ENCODE results near the gene OLIG2. TPM values are rescaled to one million over a fixed set of nuclear protein-coding genes. Genes with fewer than 3 reads are reported as not detected.

The OLIG2 gene
- total RNA-seq, 4 donors from 2014 or later, result not detected

- H3K9me3 ChIP-seq, result no peaks in the 10 kb centered on the region
- whole genome bisulfite sequencing, 2 donors (ENCODE audit: low coverage in 1 of 2), result 0 to 8% methylated on average over 1 to 12 of the region's 17 CpGs
- no peak for ATAC-seq
- H3K4me1 ChIP-seq, result peaks cover 0 to 63% (median 25%) of the 10 kb centered on the region in 3 donors
- peaks cover 100% of the 10 kb centered on the region for H3K27me3 ChIP-seq
- no peaks in the 10 kb centered on the region for H3K36me3 ChIP-seq
- H3K4me3 ChIP-seq, result no peak overlapping the region
- TF ChIP-seq POLR2A (IDR thresholded peaks at IDR 0.05), result no peak
- no peak for TF ChIP-seq CTCF (IDR thresholded peaks at IDR 0.05)
- TF ChIP-seq EP300 (IDR thresholded peaks at IDR 0.05), result no peak
- TF ChIP-seq POLR2AphosphoS5 (IDR thresholded peaks at IDR 0.05), result no peak
- no peak overlapping the region for H3K27ac ChIP-seq
Observed at GRCh38 chr21:33022489-33022827, 3.3 kb upstream of the OLIG2 start.

DNA sequence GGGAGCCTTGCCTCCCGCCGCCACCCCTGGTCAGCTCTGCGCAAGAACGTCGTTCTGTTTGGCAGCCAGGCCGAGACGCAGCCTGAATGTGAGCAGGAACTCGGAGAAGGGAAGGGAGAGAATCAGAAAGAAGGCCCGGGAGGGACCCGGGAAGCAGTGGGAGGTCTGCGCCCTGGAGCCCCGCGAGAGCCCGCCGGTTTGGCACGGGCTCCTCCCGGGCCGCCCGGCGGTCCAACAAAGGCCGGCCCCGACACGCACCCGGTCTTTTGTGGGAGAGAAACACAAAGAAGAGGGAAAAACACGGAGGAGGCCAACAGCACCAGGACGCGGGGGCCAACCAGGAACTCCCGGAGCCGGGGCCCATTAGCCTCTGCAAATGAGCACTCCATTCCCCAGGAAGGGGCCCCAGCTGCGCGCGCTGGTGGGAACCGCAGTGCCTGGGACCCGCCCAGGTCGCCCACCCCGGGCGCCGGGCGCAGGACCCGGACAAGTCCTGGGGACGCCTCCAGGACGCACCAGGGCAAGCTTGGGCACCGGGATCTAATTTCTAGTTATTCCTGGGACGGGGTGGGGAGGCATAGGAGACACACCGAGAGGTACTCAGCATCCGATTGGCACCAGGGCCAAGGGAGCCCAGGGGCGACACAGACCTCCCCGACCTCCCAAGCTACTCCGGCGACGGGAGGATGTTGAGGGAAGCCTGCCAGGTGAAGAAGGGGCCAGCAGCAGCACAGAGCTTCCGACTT, 2.7 kb upstream of the OLIG2 start:
- Histone ChIP-seq H3K4me3 (no peak overlapping the region), H3K27ac (no peak overlapping the region), H3K27me3 (peaks cover 100% of the 10 kb centered on the region), H3K4me1 (peaks cover 0 to 68% (median 25%) of the 10 kb centered on the region in 3 donors), H3K36me3 (no peaks in the 10 kb centered on the region), H3K9me3 (no peaks in the 10 kb centered on the region)
- WGBS, 2 donors (ENCODE audit: low coverage in 1 of 2), result 0 to 1% methylated on average over 11 to 22 of the region's 52 CpGs
- no peak for ATAC-seq
- no peak for TF ChIP-seq POLR2A (IDR thresholded peaks at IDR 0.05)
- no peak for TF ChIP-seq EP300 (IDR thresholded peaks at IDR 0.05)
- no peak for TF ChIP-seq POLR2AphosphoS5 (IDR thresholded peaks at IDR 0.05)
- TF ChIP-seq CTCF (IDR thresholded peaks at IDR 0.05), result no peak

GRCh38 chr21:33023574-33024200, 2.0 kb upstream of the OLIG2 start:
- Histone ChIP-seq H3K9me3 (no peaks in the 10 kb centered on the region), H3K36me3 (no peaks in the 10 kb centered on the region), H3K4me3 (no peak overlapping the region), H3K27ac (no peak overlapping the region), H3K4me1 (peaks cover 0 to 75% (median 32%) of the 10 kb centered on the region in 3 donors), H3K27me3 (peaks cover 100% of the 10 kb centered on the region)
- 0 to 8% methylated on average over 11 to 13 of the region's 49 CpGs for WGBS, 2 donors (ENCODE audit: low coverage in 1 of 2)
- no peak for ATAC-seq
- TF ChIP-seq CTCF (IDR thresholded peaks at IDR 0.05), result no peak
- TF ChIP-seq EP300 (IDR thresholded peaks at IDR 0.05), result no peak
- no peak for TF ChIP-seq POLR2AphosphoS5 (IDR thresholded peaks at IDR 0.05)
- TF ChIP-seq POLR2A (IDR thresholded peaks at IDR 0.05), result no peak

GRCh38 chr21:33024201-33025103, 1.3 kb upstream of the OLIG2 start:
- Histone ChIP-seq H3K36me3 (no peaks in the 10 kb centered on the region), H3K4me3 (no peak overlapping the region), H3K9me3 (no peaks in the 10 kb centered on the region), H3K27me3 (peaks cover 100% of the 10 kb centered on the region), H3K27ac (no peak overlapping the region), H3K4me1 (peaks cover 0 to 82% (median 36%) of the 10 kb centered on the region in 3 donors)
- TF ChIP-seq EP300 (IDR thresholded peaks at IDR 0.05) (no peak), CTCF (IDR thresholded peaks at IDR 0.05) (no peak), POLR2AphosphoS5 (IDR thresholded peaks at IDR 0.05) (no peak), POLR2A (IDR thresholded peaks at IDR 0.05) (no peak)
- WGBS, 2 donors (ENCODE audit: low coverage in 1 of 2), result 4 to 5% methylated on average over 26 to 31 of the region's 40 CpGs
- ATAC-seq, result no peak

All from gastroesophageal sphincter (tissue), 4 donors.